K562 (cell line): ENCODE data around the gene GSTM1. TPM values are rescaled to one million over a fixed set of nuclear protein-coding genes. Genes with fewer than 3 reads are reported as not detected.

ENCODE experiments used
- CTCFL ChIP-seq: IDR thresholded peaks from 2 replicates; pipeline ENCODE4 v1.6.1; 2011; ENCODE audit warnings: borderline replicate concordance, low read depth, mild to moderate bottlenecking, moderate library complexity, low read length; ENCODE audit not compliant: insufficient read depth, poor library complexity, severe bottlenecking
- RCOR1 ChIP-seq, 2 experiments: IDR thresholded peaks; 2 replicates each; pipeline ENCODE4 v1.6.1; 2012; ENCODE audit warnings: low read depth in 2 of 2, low read length in 2 of 2, borderline replicate concordance in 1 of 2, improper control_type of control experiment in 1 of 2
- SMAD3 ChIP-seq: fragments of 450-650 bp; formaldehyde crosslinking; conservative IDR thresholded peaks from 2 replicates; pipeline ENCODE4 v1.4.0; 2020; ENCODE audit warnings: mild to moderate bottlenecking
- USF1 ChIP-seq: sonication (generic); formaldehyde crosslinking; IDR thresholded peaks from 2 replicates; pipeline ENCODE4 v1.9.0; 2022; ENCODE audit warnings: mild to moderate bottlenecking, missing genetic modification reagents
- VEZF1 ChIP-seq: fragments of 200-800 bp; sonication (Bioruptor generic); IDR thresholded peaks from 2 replicates; pipeline ENCODE4 v1.6.1; 2017; ENCODE audit warnings: missing genetic modification characterization, missing compliant biosample characterization
- ZNF445 ChIP-seq: fragments of 250-450 bp; sonication (Bioruptor Pico); IDR thresholded peaks from 2 replicates; pipeline ENCODE4 v1.4.0; 2020; ENCODE audit warnings: low read depth, mild to moderate bottlenecking, moderate library complexity
- ZNF717 ChIP-seq: fragments of 250-450 bp; sonication (Bioruptor Pico); IDR thresholded peaks from 2 replicates; pipeline ENCODE4 v1.5.0; 2021
- polyA plus RNA-seq, 8 experiments: library from polyadenylated mRNA; depleted of rRNA in 4 of 8; stranded (reverse) in 5 of 8; unstranded in 3 of 8; fragments of >200 nt; fragmentation: Nextera tagmentation in 2 of 8; fragmentation: Illumina TruSeq in 1 of 8; extraction: Ambion mirVana in 2 of 8; extraction: Trizol in 1 of 8; gene quantifications; 2 replicates each; pipeline versions ENCODE4 v1.2.1 to v1.2.3, GENCODE V29; 2011 to 2014; ENCODE audit warnings: inconsistent platforms in 1 of 8, missing spikeins in 1 of 8
- total RNA-seq, 7 experiments: library from RNA; depleted of rRNA in 6 of 7; stranded (reverse); fragments of >200 nt in 6 of 7; fragmentation: Illumina TruSeq in 2 of 7; extraction: Trizol in 2 of 7; gene quantifications; 2 replicates each; pipeline versions ENCODE4 v1.2.1 to v1.2.3, GENCODE V29; 2011 to 2021; ENCODE audit warnings: low replicate concordance in 1 of 7

The GSTM1 gene
- total and polyA plus RNA-seq, 9 of the 15 experiments (the other 6 are each of a cell fraction or from before 2014, with no cell fraction given), result not detected

GRCh38 chr1:109640285-109640865 lies 47.2 kb upstream of the GSTM1 start (continued):
- no peak for TF ChIP-seq USF1 (CRISPR knock-in tag)
- no peak for TF ChIP-seq ZNF445 (CRISPR knock-in tag)
- TF ChIP-seq VEZF1, result peak; percentile 69
- TF ChIP-seq ZNF717 (CRISPR knock-in tag), result no peak
- peak in 1 of 2 experiments; percentile 46; a peak in 1 of 4 replicates for TF ChIP-seq RCOR1 (IDR thresholded peaks at IDR 0.05; ENCODE audit: borderline replicate concordance in 1 of 2, low read depth in 2 of 2, low read length in 2 of 2)
- peak; percentile 67 for TF ChIP-seq CTCFL
- no peak for TF ChIP-seq SMAD3 (CRISPR knock-in tag)
